SKM-1 treated with dmso at 0.1 percent for 144 hours (cell line): ENCODE data around the gene MAPRE3.

Experiments
- DNase-seq: peaks from one replicate; lab custom pipeline; 2025; ENCODE audit not compliant: unreplicated experiment; lab: John Stamatoyannopoulos, UW

Gene MAPRE3

DNA sequence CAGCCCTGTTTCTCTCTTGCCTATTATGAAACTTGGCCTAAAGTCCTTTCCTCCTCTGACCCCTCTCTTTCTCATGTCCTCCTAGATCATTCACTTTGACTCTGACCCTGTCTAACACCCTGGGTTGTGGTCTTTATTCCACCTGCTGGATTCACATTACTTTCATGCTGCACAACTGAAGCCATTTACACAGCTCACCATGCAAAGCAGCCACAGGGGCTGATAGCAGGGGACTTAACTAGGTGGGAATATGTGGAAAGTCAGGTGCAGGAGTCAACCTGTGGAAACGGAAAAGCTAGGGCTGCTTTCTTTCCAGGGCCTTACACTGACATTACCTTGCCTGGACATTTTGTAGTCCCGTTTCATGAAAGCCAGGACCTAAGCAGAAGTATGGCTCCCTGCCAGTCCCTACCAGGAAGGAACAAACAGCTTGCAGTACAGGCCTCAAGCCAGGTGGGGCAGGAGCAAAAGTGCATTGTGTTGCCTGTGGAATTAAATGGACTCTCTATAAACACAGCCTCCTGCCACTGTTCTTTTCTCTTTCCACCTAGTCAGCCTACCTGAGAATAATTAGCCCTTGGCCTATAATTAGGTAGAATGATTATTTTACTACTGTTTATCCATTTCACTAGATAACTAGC lies 11.8 kb downstream of the MAPRE3 start:
- DNase-seq = peak; percentile 58

DNA sequence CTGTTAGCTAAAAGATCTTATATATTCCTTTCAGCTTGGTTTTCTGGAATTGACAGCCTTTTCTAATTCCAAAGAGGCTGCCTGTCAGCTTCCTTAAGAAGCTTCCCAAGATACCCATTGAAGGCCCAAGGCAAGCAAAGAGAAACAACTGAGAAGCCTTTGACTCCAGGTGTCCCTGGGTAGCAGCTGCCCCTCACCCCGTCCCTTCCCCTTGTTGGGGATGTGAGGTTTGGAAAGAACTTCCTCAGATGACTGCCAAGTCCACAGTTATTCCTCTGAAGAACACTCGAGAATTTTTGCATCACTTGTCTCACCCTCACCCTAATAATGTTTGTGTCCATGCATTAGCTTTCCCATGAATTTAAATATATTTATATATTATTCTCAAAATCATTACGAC lies 13.3 kb downstream of the MAPRE3 start:
- no peak for DNase-seq

DNA sequence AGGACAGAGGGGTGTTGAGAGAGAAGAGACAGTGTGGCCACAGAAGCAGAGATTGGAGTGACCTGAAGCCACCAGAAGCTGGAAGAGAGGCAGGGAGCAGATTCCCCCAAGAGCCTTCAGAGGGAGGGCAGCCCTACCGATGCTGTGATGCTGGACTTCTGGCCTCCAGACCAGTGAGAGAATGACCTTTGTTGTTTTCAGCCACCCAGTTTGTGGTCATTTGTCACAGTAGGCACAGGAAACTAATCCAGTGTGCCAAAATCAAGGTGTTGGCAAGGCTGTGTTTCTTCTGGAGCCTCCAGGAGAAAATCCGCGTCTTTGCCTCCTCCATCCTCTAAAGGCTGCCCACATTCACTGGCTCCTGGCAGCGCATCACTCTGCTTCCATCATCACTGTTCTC lies 15.4 kb downstream of the MAPRE3 start:
- DNase-seq = no peak

DNA sequence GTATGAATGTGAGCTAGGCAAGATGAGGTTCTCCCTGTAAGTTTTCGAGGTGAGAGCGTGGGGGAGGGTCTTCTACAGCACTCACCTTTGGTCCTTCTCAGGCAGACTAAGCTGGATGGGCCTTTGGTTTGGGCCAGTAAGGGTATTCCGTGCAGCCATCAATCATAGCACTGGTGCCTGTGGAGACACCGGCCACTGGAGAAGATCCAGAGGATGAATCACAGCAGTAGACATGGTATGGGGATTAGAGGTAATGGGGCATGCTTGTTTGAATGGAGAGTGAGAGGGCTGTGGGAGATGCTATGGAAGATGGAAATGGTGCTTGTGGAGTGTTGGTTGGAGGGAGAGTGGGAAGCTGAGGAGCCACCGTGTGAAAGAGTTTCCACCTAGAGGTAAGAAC lies 16.1 kb downstream of the MAPRE3 start:
- DNase-seq = no peak

DNA sequence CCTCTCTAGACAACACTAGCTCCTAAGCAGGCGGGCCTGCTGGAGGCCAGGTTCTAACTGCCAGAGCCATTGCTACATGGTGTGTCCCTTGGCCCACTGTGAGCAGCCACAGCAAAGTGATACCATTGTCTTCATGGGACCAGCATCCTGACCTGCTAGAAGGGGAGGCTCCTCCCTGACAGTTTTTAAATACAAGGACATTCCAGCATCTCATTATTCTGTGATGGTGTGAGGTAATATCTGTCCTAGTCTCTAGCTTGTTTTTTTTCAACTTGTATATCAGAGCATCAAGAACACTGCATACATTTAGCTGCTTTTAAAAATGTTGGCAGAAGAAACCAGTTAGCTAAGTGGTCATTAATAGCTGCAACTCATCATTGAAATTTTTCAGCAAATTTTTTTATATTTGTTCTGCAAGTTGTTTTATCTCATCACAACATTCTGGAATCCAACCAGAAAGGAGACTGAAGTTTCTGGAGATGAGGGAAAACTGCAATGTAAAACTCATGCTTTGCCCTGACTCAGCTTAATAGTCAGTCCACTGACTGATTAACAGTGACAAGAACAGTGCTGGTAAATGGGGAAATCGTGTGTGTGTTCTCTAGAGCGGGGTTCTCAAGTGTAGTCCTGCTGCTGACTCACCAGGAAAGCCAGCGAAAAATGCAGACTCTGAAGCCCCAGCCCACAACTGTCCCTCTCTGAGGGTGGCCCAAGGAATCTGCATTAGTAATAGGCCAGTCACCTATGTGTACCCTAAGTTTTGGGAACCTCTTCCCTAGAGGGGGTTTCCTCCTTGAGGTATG lies 17.8 kb downstream of the MAPRE3 start:
- DNase-seq = no peak

DNA sequence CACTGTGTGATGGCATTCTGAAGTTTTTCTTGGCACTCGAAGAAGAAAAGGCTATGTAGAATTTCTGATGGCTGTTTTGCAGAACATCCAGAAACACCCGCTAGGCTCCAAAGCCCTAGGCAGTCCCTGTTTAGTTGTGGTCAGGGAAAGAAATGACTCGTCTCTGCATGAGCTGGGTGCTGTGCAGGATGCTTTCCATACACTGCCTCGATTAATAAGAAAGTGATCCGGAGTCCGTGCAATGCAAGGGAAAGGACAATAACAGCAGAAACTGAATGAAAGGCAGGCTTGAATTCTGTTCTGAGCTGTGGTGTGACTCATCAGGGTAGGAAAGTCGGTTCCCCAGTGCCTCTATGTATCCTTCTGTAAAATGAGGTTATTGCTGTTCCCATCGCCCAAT lies 18.7 kb downstream of the MAPRE3 start:
- no peak for DNase-seq

DNA sequence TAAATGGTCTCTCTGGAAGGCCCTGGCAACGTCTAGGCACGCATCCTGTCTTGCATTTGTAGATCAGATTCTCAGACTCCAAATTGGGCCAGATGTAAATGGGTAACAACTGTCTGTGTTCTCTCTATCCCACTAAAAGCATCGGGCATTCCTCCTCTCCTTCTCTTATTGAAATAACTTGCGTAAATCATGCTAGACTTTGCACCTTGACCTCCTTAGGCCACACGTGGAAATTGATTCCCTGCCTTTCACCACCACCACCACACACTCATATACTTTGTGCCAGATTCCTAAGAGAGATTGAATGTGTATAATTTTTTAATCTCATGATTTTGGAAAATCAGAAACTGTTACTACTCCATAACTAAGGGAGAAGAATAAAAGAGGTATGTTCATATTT lies 21.3 kb downstream of the MAPRE3 start:
- DNase-seq = no peak

DNA sequence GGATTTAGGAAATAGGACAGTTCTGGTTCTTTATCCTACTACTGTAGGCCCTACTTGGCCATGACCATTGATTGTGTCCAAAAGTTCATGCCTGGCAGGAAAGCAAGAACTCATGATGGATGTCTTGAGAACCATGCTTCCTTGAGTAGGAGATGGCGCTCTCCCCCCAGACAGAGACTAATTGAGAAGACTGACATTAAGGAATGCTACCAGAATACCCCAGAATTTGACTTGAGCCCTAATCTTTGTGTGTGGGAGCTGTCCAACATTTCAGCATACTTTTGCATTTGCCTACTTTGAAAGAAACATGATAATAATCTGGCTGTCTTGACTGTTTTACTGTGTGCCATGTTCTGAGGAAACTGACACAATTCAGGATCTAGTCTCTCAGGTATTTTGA lies 23.3 kb downstream of the MAPRE3 start:
- DNase-seq = no peak

DNA sequence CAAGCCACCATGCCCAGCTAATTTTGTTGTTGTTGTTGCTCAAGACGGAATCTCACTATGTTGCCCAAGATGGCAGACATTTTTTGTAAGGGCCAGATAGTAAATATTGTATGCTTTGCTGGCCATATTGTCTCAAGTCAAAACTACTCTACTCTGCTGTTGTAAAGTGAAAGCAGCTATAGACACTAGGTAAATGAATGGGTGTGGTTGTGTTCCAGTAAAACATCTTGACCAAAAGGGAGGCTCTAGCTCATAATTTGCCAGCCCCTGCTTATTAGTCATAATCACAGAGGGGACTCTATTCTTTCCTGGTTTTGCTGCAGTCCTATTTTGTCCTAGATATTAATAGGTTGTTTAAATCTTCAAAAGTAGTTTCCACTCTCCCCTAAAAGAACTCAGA lies 24.5 kb downstream of the MAPRE3 start:
- DNase-seq = no peak

DNA sequence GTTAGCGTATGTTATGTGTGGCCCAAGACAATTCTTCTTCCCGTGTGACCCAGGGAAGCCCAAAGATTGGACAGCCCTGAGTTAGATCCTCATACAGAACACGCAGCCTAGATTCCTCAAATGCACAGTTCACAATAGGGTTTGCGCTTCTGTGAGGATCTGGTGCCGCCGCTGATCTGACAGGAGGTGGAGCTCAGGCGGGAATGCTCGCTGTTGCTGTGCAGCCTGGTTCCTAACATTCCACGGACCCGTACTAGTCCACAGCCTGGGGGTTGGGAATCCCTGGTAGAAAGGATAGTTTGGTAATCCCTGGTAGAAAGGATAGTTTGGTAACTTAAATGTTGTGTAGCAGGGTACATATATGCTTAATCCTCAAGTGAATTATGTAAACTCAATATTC lies 27.0 kb downstream of the MAPRE3 start:
- no peak for DNase-seq

DNA sequence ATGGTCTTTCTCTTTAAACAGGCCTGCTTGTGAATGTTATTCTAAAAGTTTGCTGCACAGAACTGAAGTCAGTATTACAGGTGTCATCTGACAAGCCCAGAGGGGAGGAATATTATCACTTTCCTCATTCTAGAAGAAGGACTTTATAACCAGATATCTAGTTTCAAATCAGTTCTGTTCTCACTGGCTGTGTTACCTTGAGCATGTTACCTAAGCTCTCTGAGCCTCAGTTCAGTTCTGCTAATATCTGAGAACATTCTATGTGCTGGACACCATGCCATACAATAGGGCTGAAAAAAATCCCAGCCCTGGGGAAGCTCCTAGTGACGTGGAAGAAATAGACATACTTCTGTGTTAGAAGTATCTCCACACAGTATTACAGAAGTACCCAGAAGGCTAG lies 27.9 kb downstream of the MAPRE3 start:
- no peak for DNase-seq

DNA sequence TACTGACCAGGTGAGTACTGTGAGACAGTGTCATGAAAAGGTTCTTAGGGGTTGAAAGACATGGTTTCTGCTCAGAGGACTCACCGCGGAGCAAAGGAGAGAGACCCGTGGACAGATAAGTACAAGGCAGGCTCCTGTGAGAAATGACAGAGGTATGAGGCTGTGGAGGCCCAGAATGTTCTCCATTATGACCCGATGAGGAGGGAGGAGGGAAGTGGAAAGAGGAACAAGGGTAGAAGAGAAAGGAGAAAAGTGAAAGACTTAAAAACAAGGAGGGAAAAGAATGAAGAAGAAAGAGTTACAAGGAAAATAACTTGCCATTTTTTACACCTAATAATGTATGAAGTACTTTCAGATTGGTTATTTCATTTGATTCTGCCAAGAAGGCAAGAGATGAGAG lies 29.8 kb downstream of the MAPRE3 start:
- DNase-seq = peak; percentile 27

DNA sequence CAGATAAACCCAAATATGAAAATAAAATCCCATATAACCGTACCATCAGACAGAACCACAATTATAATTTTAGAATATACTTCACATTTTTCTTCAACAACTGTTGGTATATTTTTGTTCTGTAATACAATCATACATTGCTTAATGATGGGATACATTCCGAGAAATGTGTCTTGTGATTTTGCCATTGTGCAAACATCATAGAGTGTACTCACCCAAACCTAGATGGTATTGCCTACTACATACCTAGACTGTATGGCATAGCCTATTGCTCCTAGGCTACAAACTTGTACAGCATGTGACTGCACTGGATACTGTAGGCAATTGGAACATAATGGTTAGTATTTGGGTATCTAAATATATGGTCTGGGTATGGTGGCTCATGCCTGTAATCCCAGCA lies 30.6 kb downstream of the MAPRE3 start:
- DNase-seq = no peak

DNA sequence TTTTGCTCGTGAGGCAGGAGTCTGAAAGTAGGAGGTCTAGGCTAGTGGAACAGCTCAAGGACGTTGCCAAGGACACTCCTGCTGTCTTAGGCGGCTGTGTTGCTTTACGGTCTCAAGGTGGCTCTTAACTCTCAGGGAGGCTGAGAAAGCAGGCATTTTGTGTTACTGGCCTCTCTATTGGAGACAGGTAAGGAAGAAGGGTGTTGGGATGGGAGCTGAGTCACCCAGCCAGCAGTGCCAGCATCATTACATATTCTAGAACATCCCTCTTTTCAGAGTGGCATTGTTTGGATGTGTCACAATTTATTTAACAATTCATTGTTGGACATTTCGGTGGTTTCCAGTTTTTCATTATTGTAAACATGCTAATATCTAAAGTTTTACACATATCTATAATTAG lies 31.5 kb downstream of the MAPRE3 start:
- no peak for DNase-seq

DNA sequence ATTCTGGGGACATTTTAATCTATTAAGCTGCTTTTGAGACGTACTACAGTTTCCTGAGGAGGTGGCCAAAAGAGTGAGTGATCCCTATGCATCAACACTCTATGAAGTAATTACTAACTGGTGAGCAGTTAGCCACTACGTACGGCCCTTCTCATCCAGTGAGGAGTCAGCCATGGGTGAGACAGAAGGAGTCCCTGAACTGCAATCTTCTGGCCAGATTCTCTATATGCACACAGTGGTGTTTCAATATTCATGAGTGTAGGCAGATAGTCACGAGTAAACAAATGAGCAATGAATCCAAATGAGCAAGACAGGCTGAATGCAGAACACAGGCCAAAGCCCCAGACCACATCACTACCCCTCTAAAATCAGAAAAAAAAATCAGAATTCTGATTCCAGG lies 32.6 kb downstream of the MAPRE3 start:
- DNase-seq = no peak

DNA sequence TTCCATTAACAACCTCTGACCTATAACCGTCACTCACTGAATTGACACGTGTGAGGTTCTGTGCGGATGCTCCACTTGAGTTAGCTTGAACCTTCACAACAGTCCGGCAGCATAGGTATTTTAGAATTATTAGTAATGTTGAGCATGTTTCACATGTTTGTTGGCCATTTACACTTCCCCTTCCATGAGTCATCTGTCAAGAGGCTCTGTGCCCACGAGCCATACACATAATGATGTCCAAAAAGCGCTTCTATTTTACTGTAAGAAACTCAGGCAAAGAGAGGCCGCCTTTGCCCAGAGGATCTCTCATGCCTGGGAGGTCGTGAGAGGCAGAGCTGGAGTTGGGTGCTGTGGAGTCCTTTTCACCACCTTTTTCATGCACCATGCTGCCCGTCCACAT lies 33.4 kb downstream of the MAPRE3 start:
- DNase-seq = no peak

DNA sequence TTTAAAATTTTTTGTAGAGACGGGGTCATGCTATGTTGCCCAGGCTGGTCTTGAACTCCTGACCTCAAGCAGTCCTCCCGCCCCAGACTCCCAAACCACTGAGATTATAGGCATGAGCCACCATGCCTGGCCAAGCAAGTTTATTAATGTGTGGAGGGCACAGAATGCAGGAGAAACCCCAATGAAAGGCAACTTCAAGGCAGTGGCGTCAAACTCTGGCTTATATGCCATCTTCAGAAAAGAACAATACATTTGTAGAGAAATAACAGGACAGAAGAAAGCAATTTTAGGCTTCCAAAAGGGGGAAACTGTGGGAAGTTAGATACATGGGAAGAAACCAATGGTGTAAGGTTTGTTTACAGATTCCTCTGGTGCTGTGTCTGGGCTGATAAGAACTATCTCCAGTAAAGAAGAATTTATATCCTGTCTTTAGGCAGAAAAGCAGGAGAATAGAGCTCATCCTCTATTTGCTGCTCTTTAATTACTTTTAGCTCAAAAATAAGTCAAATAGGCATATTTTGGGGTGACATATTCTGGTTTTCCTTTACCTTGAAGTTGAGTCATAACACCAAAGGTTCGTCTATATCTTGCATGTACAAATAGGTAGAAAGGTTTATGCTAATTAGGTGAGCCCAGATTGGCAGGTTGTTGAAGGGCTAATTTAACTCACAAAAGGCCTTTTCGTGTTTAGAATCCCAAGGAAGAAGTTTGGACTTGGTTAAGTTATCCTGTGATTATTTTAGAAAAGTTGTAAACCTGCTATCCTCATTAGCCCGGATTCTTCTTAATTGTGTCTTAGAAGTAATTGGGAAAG lies 36.4 kb downstream of the MAPRE3 start:
- DNase-seq = no peak

DNA sequence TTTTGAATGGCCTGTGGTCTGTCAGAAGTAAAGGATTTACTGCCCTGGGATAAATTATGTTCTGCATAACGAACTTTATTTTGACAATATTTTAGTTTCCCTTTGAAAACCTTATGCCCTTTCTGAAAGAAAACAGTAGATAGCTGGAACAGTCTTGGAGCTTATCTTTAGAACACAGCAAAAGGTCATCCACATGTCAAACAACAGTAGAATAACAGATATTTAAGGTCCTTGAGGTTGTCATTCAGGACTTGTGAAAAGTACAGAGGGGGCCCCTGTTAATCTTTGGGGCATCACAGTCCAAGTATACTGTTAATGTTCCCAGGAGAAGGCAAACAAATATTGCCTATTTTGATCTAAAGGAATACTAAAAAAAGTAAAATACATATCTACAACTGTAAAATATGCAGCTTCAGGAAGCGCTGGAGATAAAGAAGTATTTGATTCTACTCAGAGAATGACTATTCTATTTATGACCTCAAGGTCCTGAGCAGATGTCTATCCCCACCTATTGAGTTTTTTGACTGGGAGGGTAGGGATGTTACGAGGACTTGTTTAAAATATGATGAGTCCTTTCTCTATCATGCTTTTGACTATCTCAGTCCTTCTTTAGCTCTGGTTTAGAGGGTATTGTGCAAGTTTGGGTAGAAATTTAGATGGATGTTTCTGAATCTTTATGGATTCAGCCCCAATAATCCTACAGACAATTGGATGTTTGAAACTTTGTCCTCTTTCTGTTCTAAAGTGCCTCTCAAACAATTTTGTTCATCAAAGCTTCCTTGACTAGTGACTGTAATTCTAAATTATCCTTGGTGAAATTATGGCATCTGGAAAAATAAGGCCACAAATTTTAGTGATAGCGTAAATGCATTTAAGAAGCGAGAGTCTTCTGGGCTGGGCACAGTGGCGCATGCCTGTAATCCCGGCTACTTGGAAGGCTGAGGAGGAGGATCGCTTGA lies 37.3 kb downstream of the MAPRE3 start:
- no peak for DNase-seq

DNA sequence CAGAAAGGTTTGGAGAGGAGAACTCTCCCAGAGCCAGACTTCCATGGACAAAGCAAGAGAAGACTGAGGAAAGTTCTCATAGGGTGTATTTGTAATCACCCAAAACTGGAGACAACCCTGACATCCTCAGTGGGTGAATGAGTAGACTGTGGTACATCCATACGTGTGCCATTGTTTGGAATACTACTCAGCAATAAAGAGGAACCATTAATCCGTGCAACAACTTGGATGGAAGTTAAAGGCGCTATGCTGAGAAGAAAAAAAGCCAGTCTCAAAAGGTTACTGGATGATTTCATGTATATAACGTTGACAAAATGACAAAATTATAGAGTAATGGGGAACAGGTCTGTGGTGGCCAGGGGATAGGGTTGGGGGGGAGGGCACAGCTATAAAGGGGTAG lies 38.2 kb downstream of the MAPRE3 start:
- no peak for DNase-seq

DNA sequence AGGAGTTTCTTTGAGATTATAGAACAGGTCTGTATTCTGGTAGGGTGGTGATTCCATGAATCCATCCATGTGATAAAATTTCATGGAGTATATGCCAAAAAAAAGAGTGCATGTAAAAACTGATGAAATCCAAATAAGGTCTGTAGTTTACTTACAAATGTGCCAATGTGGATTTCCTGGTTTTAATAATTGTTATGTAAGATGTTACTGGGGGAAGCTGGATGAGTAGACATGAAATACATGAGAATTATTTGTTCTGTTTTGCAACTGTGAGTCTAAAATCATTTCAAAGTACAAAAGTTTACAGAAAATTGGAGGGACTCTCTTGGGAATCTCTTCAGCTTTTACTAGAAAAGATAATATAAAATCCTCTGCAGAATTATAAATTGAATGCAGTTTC lies 38.6 kb downstream of the MAPRE3 start:
- no peak for DNase-seq

DNA sequence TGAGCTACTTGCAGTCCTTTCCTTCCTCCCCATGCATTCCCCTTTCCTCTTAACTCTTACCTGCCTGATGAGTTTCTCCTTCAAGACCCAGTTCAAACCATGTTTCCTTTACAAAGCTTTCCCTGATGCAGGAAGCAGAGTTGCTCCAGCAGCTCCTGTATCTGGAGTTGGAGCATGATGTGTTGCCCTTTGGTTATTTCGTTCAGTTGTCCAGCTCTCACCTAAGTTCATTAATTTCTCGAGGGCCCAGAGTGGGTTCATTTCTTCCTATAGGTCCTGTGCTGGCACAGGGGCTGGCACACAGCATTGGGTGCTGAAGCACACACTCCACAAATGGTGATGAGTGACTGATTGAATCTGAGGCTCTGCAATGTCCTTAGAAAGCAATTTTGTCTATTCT lies 39.3 kb downstream of the MAPRE3 start:
- no peak for DNase-seq
